K562 (cell line): ENCODE results near the gene FCHSD1. TPM values are rescaled to one million over a fixed set of nuclear protein-coding genes. Genes with fewer than 3 reads are reported as not detected.

ENCODE experiments used
- CTBP1 ChIP-seq: fragments of 450-650 bp; IDR thresholded peaks from 2 replicates; pipeline ENCODE4 v1.6.1; 2016; ENCODE audit warnings: borderline replicate concordance
- DEAF1 ChIP-seq: fragments of 450-650 bp; formaldehyde crosslinking; IDR thresholded peaks from 2 replicates; pipeline ENCODE4 v1.4.0; 2020; ENCODE audit warnings: mild to moderate bottlenecking, moderate library complexity
- DNMT1 ChIP-seq: fragments of 450-650 bp; IDR thresholded peaks from 2 replicates; pipeline ENCODE4 v1.6.1; 2016; ENCODE audit warnings: antibody characterized with exemption, mild to moderate bottlenecking
- MTA2 ChIP-seq: fragments of 450-650 bp; IDR thresholded peaks from 2 replicates; pipeline ENCODE4 v1.6.1; 2016; ENCODE audit warnings: low read depth
- PRDM10 ChIP-seq: fragments of 450-650 bp; IDR thresholded peaks from 2 replicates; pipeline ENCODE4 v1.6.1; 2018; ENCODE audit not compliant: partially characterized antibody
- RBM15 ChIP-seq: fragments of 200-400 bp; formaldehyde crosslinking; IDR thresholded peaks from 2 replicates; pipeline ENCODE4 v1.6.1; 2018; ENCODE audit warnings: mild to moderate bottlenecking, low read length, moderate library complexity; ENCODE audit not compliant: insufficient read depth
- RFX7 ChIP-seq: fragments of 250-450 bp; sonication (Bioruptor Pico); IDR thresholded peaks from 2 replicates; pipeline ENCODE4 v1.5.1; 2021; ENCODE audit warnings: mild to moderate bottlenecking
- SMC3 ChIP-seq: conservative IDR thresholded peaks from 2 replicates; pipeline ENCODE4 v1.6.1; 2011; ENCODE audit warnings: low read depth, low read length, improper control_type of control experiment; ENCODE audit not compliant: insufficient read depth
- WHSC1 ChIP-seq: IDR thresholded peaks from one replicate; pipeline ENCODE4 v1.6.1; 2012; ENCODE audit warnings: low read length, control low read depth, inconsistent platforms
- ZKSCAN1 ChIP-seq: fragments of 150-350 bp; IDR thresholded peaks from 2 replicates; pipeline ENCODE4 v1.6.1; 2016; ENCODE audit warnings: low read depth, low read length
- polyA plus RNA-seq, 8 experiments: library from polyadenylated mRNA; depleted of rRNA in 4 of 8; stranded (reverse) in 5 of 8; unstranded in 3 of 8; fragments of >200 nt; fragmentation: Nextera tagmentation in 2 of 8; fragmentation: Illumina TruSeq in 1 of 8; extraction: Ambion mirVana in 2 of 8; extraction: Trizol in 1 of 8; gene quantifications; 2 replicates each; pipeline versions ENCODE4 v1.2.1 to v1.2.3, GENCODE V29; 2011 to 2014; ENCODE audit warnings: inconsistent platforms in 1 of 8, missing spikeins in 1 of 8
- total RNA-seq, 7 experiments: library from RNA; depleted of rRNA in 6 of 7; stranded (reverse); fragments of >200 nt in 6 of 7; fragmentation: Illumina TruSeq in 2 of 7; extraction: Trizol in 2 of 7; gene quantifications; 2 replicates each; pipeline versions ENCODE4 v1.2.1 to v1.2.3, GENCODE V29; 2011 to 2021; ENCODE audit warnings: low replicate concordance in 1 of 7

FCHSD1 gene
- total and polyA plus RNA-seq, 9 of the 15 experiments (the other 6 are each of a cell fraction or from before 2014, with no cell fraction given), result 0.35 to 37.5 (median 13.6) TPM

GRCh38 chr5:141691867-141692532 is 40.8 kb upstream of the FCHSD1 start (continued):
- TF ChIP-seq WHSC1 (no peak), DEAF1 (peak; percentile 86), CTBP1 (peak; percentile 30; the same call in 1 of the 2 replicates), SMC3 (peak; percentile 83), DNMT1 (peak; percentile 67; the same call in 1 of the 2 replicates), RBM15 (no peak), ZKSCAN1 (0 out of 2 replicates have a peak, but pooled peaks have one; percentile 24), MTA2 (no peak), RFX7 (no peak), PRDM10 (peak; percentile 64)
